ENCODE measurements around the gene CHGA. TPM values are rescaled to one million over a fixed set of nuclear protein-coding genes. Genes with fewer than 3 reads are reported as not detected.

Gene CHGA
- total and polyA plus RNA-seq, 2 of the 13 experiments (the other 11 are each of a cell fraction or from before 2014, with no cell fraction given), result not detected

DNA sequence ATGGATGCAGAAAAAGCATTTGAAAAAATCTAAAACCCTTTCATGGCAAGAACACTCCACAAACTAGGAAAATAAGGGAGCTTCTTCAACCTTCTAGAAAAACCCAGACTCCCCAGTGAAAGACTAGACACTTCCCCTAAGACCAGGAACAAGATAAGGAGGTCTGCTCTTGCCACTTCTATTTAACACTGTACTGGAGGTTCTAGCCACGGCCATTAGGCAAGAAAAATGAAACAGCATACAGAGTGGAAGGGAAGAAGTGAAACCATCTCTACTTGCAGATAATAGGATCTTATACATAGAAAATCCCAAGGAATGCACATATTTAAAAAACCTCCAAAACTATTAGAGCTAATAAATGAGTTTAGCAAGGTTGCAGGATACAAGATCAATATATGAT lies 42.3 kb downstream of the CHGA start (continued):
- TF ChIP-seq KLF11 (CRISPR knock-in tag; IDR thresholded peaks at IDR 0.05) (no peak), ELF4 (CRISPR knock-in tag; IDR thresholded peaks at IDR 0.05; ENCODE audit: borderline replicate concordance) (no peak), BORCS8-MEF2B (CRISPR knock-in tag; IDR thresholded peaks at IDR 0.05) (no peak)

DNA sequence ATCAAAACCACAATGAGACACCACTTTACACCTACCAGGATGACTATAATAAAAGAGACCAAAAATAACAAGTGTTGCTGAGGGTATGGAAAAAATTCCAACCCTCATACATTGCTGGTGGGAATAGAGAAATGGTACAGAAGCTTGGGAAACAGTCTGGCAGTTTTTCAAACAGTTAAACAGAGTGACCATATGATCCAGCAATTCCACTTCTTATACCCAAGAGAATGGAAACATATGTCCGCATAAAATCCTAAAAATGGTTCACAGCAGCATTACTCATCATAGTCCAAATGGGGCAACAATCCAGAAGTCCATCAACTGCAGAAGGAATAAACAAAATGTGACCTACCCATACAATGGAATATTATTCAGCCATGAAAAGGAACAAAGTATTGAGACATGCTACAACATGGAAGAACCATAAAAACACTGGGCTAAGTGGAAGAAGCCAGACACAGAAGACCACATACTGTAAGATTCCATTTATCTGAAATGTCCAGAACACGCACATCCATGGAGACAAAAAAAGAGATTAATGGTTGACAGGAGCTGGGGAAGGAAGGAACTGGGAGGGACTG lies 44.5 kb downstream of the CHGA start:
- FAIRE-seq (no peak), ATAC-seq (no peak), DNase-seq (ENCODE audit: low spot score) (no peak)
- Histone ChIP-seq H3K27ac (ENCODE audit: extremely low read length, insufficient read depth, low read length) (no peak overlapping the region), H3K79me2 (ENCODE audit: insufficient read depth, low read length) (no peaks in the 10 kb centered on the region), H3K4me2 (ENCODE audit: low read depth, low read length) (no peak overlapping the region), H4K20me1 (ENCODE audit: insufficient read depth, low read length) (no peaks in the 10 kb centered on the region), H3K36me3 (replicated peaks in 1 of 2; ENCODE audit: control insufficient read depth in 1 of 2, insufficient read depth in 2 of 2, low read length in 2 of 2) (no peaks in the 10 kb centered on the region; a peak in 1 of 5 replicates), H3K4me3 (replicated peaks in 1 of 3; ENCODE audit: insufficient read depth in 1 of 3, low read depth in 2 of 3, low read length in 3 of 3) (no peak overlapping the region), H3K4me1 (ENCODE audit: insufficient read depth, low read length) (peaks cover 37% of the 10 kb centered on the region), H3K9ac (ENCODE audit: insufficient read depth, low read depth, low read length) (no peak overlapping the region), H2AFZ (ENCODE audit: low read length) (no peak overlapping the region), H3K27me3 (ENCODE audit: control insufficient read depth in 1 of 2, insufficient read depth in 2 of 2, low read length in 2 of 2) (no peaks in the 10 kb centered on the region), H3K9me3 (ENCODE audit: low read length) (no peaks in the 10 kb centered on the region)
- ChIA-PET CTCF (ENCODE audit: low intra/inter-chr PET ratio, low total read pairs) (no interaction called here), POLR2A (no interaction called here)
- WGBS (ENCODE audit: low lambda C conversion rate), result 96% methylated on average over 2 of the region's 2 CpGs
- no TSS peak for BruUV-seq (replicated peaks)
- in situ Hi-C loops (cut with HindIII; ENCODE audit: extremely low pct_ligation_motif_present, low pct_unique_long_range_greater_than_20kb), result no loop called here
- intact Hi-C loops (cut with micrococcal nuclease; ENCODE audit: unreplicated experiment), result no loop called here
- TF ChIP-seq CREB3 (CRISPR knock-in tag; IDR thresholded peaks at IDR 0.05) (no peak), MIXL1 (CRISPR knock-in tag; IDR thresholded peaks at IDR 0.05) (no peak), ZHX1 (CRISPR knock-in tag; IDR thresholded peaks at IDR 0.05; ENCODE audit: low read depth) (no peak), ZFY (CRISPR knock-in tag; IDR thresholded peaks at IDR 0.05) (no peak), ZBTB38 (CRISPR knock-in tag; IDR thresholded peaks at IDR 0.05) (no peak), ZNF652 (CRISPR knock-in tag; IDR thresholded peaks at IDR 0.05; ENCODE audit: borderline replicate concordance, low read depth) (no peak)
- TF ChIP-seq, protein P1, sequence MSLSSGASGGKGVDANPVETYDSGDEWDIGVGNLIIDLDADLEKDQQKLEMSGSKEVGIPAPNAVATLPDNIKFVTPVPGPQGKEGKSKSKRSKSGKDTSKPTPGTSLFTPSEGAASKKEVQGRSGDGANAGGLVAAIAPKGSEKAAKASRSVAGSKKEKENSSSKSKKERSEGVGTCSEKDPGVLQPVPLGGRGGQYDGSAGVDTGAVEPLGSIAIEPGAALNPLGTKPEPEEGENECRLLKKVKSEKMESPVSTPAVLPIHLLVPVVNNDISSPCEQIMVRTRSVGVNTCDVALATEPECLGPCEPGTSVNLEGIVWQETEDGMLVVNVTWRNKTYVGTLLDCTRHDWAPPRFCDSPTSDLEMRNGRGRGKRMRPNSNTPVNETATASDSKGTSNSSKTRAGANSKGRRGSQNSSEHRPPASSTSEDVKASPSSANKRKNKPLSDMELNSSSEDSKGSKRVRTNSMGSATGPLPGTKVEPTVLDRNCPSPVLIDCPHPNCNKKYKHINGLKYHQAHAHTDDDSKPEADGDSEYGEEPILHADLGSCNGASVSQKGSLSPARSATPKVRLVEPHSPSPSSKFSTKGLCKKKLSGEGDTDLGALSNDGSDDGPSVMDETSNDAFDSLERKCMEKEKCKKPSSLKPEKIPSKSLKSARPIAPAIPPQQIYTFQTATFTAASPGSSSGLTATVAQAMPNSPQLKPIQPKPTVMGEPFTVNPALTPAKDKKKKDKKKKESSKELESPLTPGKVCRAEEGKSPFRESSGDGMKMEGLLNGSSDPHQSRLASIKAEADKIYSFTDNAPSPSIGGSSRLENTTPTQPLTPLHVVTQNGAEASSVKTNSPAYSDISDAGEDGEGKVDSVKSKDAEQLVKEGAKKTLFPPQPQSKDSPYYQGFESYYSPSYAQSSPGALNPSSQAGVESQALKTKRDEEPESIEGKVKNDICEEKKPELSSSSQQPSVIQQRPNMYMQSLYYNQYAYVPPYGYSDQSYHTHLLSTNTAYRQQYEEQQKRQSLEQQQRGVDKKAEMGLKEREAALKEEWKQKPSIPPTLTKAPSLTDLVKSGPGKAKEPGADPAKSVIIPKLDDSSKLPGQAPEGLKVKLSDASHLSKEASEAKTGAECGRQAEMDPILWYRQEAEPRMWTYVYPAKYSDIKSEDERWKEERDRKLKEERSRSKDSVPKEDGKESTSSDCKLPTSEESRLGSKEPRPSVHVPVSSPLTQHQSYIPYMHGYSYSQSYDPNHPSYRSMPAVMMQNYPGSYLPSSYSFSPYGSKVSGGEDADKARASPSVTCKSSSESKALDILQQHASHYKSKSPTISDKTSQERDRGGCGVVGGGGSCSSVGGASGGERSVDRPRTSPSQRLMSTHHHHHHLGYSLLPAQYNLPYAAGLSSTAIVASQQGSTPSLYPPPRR (CRISPR knock-in tag; IDR thresholded peaks at IDR 0.05; ENCODE audit: borderline replicate concordance), result no peak
- TF ChIP-seq, protein P2, sequence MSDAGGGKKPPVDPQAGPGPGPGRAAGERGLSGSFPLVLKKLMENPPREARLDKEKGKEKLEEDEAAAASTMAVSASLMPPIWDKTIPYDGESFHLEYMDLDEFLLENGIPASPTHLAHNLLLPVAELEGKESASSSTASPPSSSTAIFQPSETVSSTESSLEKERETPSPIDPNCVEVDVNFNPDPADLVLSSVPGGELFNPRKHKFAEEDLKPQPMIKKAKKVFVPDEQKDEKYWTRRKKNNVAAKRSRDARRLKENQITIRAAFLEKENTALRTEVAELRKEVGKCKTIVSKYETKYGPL (CRISPR knock-in tag; IDR thresholded peaks at IDR 0.05), result no peak
- TF ChIP-seq, protein P3, sequence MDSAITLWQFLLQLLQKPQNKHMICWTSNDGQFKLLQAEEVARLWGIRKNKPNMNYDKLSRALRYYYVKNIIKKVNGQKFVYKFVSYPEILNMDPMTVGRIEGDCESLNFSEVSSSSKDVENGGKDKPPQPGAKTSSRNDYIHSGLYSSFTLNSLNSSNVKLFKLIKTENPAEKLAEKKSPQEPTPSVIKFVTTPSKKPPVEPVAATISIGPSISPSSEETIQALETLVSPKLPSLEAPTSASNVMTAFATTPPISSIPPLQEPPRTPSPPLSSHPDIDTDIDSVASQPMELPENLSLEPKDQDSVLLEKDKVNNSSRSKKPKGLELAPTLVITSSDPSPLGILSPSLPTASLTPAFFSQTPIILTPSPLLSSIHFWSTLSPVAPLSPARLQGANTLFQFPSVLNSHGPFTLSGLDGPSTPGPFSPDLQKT (CRISPR knock-in tag; IDR thresholded peaks at IDR 0.05; ENCODE audit: borderline replicate concordance), result no peak
